ENCODE measurements around the gene PDE4D.

GRCh38 chr5:59587489-59588337 is 305.8 kb downstream of the PDE4D start:
- TF ChIP-seq POLR2A (IDR thresholded peaks at IDR 0.05), result no peak
- no peak for TF ChIP-seq POLR2AphosphoS5 (IDR thresholded peaks at IDR 0.05)
